Measurements from ENCODE around the gene COLQ.

- TF ChIP-seq HNF4A (conservative IDR thresholded peaks at IDR 0.05), result no peak
- no peak for TF ChIP-seq CTCF (IDR thresholded peaks at IDR 0.05; ENCODE audit: low read depth, low read length, missing input control)
- TF ChIP-seq REST (IDR thresholded peaks at IDR 0.05), result no peak
- TF ChIP-seq RAD21 (IDR thresholded peaks at IDR 0.05), result no peak
- TF ChIP-seq JUND (IDR thresholded peaks at IDR 0.05), result no peak
- TF ChIP-seq MAX (IDR thresholded peaks at IDR 0.05), result no peak
Measured at GRCh38 chr3:15465876-15466585, 55.5 kb downstream of the COLQ start.
